GM08714 (cell line): ENCODE results near the gene DOCK1.
"Not testable (repeated sequence)": the region's sequence is repeated elsewhere in the genome, so short reads cannot be mapped to it uniquely, and the experiment has no call there.

ENCODE experiments used
- H3K4me3 ChIP-seq: fragments of 200-500 bp; sonication (Bioruptor generic); 2 replicates; pipeline ENCODE4 v1.5.1; 2014; ENCODE audit warnings: mild to moderate bottlenecking, low read length, inconsistent platforms
- ZNF274 ChIP-seq: IDR thresholded peaks from 2 replicates; pipeline ENCODE4 v1.6.1; 2012; ENCODE audit warnings: mild to moderate bottlenecking, low read depth, low read length

Gene DOCK1

GRCh38 chr10:127279334-127279774 is 374.1 kb downstream of the DOCK1 start:
- no peak overlapping the region for H3K4me3 ChIP-seq
- TF ChIP-seq ZNF274 = no peak

GRCh38 chr10:127280446-127280845 is 375.2 kb downstream of the DOCK1 start:
- no peak for TF ChIP-seq ZNF274
- H3K4me3 ChIP-seq = no peak overlapping the region

GRCh38 chr10:127283017-127283416 is 377.8 kb downstream of the DOCK1 start:
- no peak overlapping the region for H3K4me3 ChIP-seq
- no peak for TF ChIP-seq ZNF274

GRCh38 chr10:127283576-127283975 is 378.3 kb downstream of the DOCK1 start:
- TF ChIP-seq ZNF274 = no peak
- no peak overlapping the region for H3K4me3 ChIP-seq

GRCh38 chr10:127290850-127291249 is 385.6 kb downstream of the DOCK1 start:
- TF ChIP-seq ZNF274 = no peak
- no peak overlapping the region for H3K4me3 ChIP-seq

- H3K4me3 ChIP-seq = no peak overlapping the region
- TF ChIP-seq ZNF274 = no peak
Measured at GRCh38 chr10:127291329-127291728, 386.1 kb downstream of the DOCK1 start.

- no peak for TF ChIP-seq ZNF274
- H3K4me3 ChIP-seq = no peak overlapping the region
Measured at GRCh38 chr10:127292888-127293287, 387.7 kb downstream of the DOCK1 start.

- no peak for TF ChIP-seq ZNF274
- H3K4me3 ChIP-seq = no peak overlapping the region
Measured at GRCh38 chr10:127293640-127294039, 388.4 kb downstream of the DOCK1 start.

- no peak overlapping the region for H3K4me3 ChIP-seq
Measured at GRCh38 chr10:127296696-127297095, 391.5 kb downstream of the DOCK1 start.

GRCh38 chr10:127298381-127298780 is 393.2 kb downstream of the DOCK1 start:
- no peak overlapping the region for H3K4me3 ChIP-seq
- no peak for TF ChIP-seq ZNF274

More at GRCh38 chr10:127296696-127297095, 391.5 kb downstream of the DOCK1 start:
- no peak for TF ChIP-seq ZNF274

- H3K4me3 ChIP-seq = not testable (repeated sequence)
Measured at GRCh38 chr10:127299192-127299591, 394.0 kb downstream of the DOCK1 start.

GRCh38 chr10:127299956-127300689 is 394.9 kb downstream of the DOCK1 start:
- no peak for TF ChIP-seq ZNF274

GRCh38 chr10:127300868-127301321 is 395.7 kb downstream of the DOCK1 start:
- no peak overlapping the region for H3K4me3 ChIP-seq
- no peak for TF ChIP-seq ZNF274

More at GRCh38 chr10:127299956-127300689, 394.9 kb downstream of the DOCK1 start:
- no peak overlapping the region for H3K4me3 ChIP-seq

GRCh38 chr10:127302343-127302742 is 397.1 kb downstream of the DOCK1 start:
- no peak overlapping the region for H3K4me3 ChIP-seq
- TF ChIP-seq ZNF274 = no peak

GRCh38 chr10:127303105-127303504 is 397.9 kb downstream of the DOCK1 start:
- TF ChIP-seq ZNF274 = no peak
- H3K4me3 ChIP-seq = no peak overlapping the region

- no peak for TF ChIP-seq ZNF274
- H3K4me3 ChIP-seq = no peak overlapping the region
Measured at GRCh38 chr10:127303746-127304145, 398.5 kb downstream of the DOCK1 start.

GRCh38 chr10:127306479-127306878 is 401.3 kb downstream of the DOCK1 start:
- H3K4me3 ChIP-seq = no peak overlapping the region

More at GRCh38 chr10:127306479-127306878, 401.3 kb downstream of the DOCK1 start:
- TF ChIP-seq ZNF274 = no peak
